ENCODE measurements around the gene NINJ2.

GRCh38 chr12:644818-645552 is 18.3 kb downstream of the NINJ2 start:
- no peak for TF ChIP-seq CTCF (IDR thresholded peaks at IDR 0.05)
- no peak for TF ChIP-seq POLR2AphosphoS5 (IDR thresholded peaks at IDR 0.05)
- TF ChIP-seq POLR2A (IDR thresholded peaks at IDR 0.05): no peak
- TF ChIP-seq EP300 (IDR thresholded peaks at IDR 0.05): no peak
